CD4-positive, alpha-beta T cell (primary cell): ENCODE measurements around the gene IL1RAPL2. TPM values are rescaled to one million over a fixed set of nuclear protein-coding genes. Genes with fewer than 3 reads are reported as not detected.
"Not testable (repeated sequence)": the region's sequence is repeated elsewhere in the genome, so short reads cannot be mapped to it uniquely, and the experiment has no call there.

Source experiments
- ATAC-seq: fragments of 200-7000 bp; cut with Tn5 transposase; one replicate; pipeline ENCODE4 v1.10.0; 2022; ENCODE audit warnings: mild to moderate bottlenecking; ENCODE audit not compliant: poor library complexity
- CTCF ChIA-PET: fragments of 350-600 bp; sonication (Branson Sonifier 250); formaldehyde crosslinking; loops from one replicate; lab custom pipeline; 2021; ENCODE audit warnings: antibody characterized with exemption, inconsistent platforms; lab: Charles Lee
- POLR2A ChIA-PET: fragments of 350-600 bp; sonication (Branson Sonifier 250); formaldehyde crosslinking; loops from one replicate; lab custom pipeline; 2021; ENCODE audit warnings: antibody characterized with exemption, inconsistent platforms; lab: Charles Lee
- DNase-seq, 14 experiments: peaks; one replicate each; pipeline ENCODE4 v3.0.0-alpha.2; 2013 to 2020; ENCODE audit warnings: mixed read lengths in 2 of 14
- H3K27ac ChIP-seq, 2 donors: one replicate each; pipeline versions ENCODE4 v1.5.1 to v1.7.0; 2013; ENCODE audit warnings: low read length in 2 of 2, low read depth in 1 of 2, mild to moderate bottlenecking in 1 of 2
- H3K27me3 ChIP-seq, 2 experiments: 1 replicate in 1 of 2; 2 replicates in 1 of 2; pipeline versions ENCODE4 v1.6.1 to v1.7.0; 2013; ENCODE audit warnings: low read length in 2 of 2, control low read depth in 1 of 2, mild to moderate bottlenecking in 1 of 2, moderate library complexity in 1 of 2; ENCODE audit not compliant: insufficient read depth in 2 of 2, control insufficient read depth in 1 of 2
- H3K36me3 ChIP-seq: one replicate; pipeline ENCODE4 v1.6.1; 2013; ENCODE audit warnings: low read length, control low read depth; ENCODE audit not compliant: insufficient read depth
- H3K4me1 ChIP-seq: one replicate; pipeline ENCODE4 v1.6.1; 2013; ENCODE audit warnings: low read length, control low read depth; ENCODE audit not compliant: insufficient read depth
- H3K4me3 ChIP-seq: one replicate; pipeline ENCODE4 v1.5.1; 2013; ENCODE audit warnings: mild to moderate bottlenecking, low read length, moderate library complexity
- H3K9me3 ChIP-seq, 2 experiments: 1 replicate in 1 of 2; 2 replicates in 1 of 2; pipeline versions ENCODE4 v1.6.1 to v1.7.0; 2013; ENCODE audit warnings: low read length in 2 of 2, mild to moderate bottlenecking in 2 of 2, control low read depth in 1 of 2, moderate library complexity in 1 of 2; ENCODE audit not compliant: control insufficient read depth in 1 of 2, insufficient read depth in 1 of 2
- H3K27ac Mint-ChIP-seq: one replicate; pipeline ENCODE4 v1.8.0; 2020; ENCODE audit warnings: mixed read lengths
- H3K27me3 Mint-ChIP-seq: one replicate; pipeline ENCODE4 v1.8.0; 2021; ENCODE audit warnings: mixed read lengths
- H3K36me3 Mint-ChIP-seq: one replicate; pipeline ENCODE4 v1.8.0; 2021; ENCODE audit warnings: low read depth, mixed read lengths
- H3K4me1 Mint-ChIP-seq: one replicate; pipeline ENCODE4 v1.8.0; 2021; ENCODE audit warnings: low read depth, mixed read lengths
- H3K4me3 Mint-ChIP-seq: one replicate; pipeline ENCODE4 v1.8.0; 2020; ENCODE audit warnings: mild to moderate bottlenecking, mixed read lengths
- H3K9me3 Mint-ChIP-seq: one replicate; pipeline ENCODE4 v1.8.0; 2020; ENCODE audit warnings: mixed read lengths
- CTCF ChIP-seq: fragments of 200-600 bp; IDR thresholded peaks from one replicate; pipeline ENCODE4 v1.8.0; 2022; ENCODE audit warnings: antibody characterized with exemption, mild to moderate bottlenecking
- intact Hi-C, 2 experiments: fragments of 100-400 bp; cut with DNase I in 1 of 2; cut with micrococcal nuclease in 1 of 2; formaldehyde crosslinking; loops; one replicate each; pipeline versions ENCODE4 v1.15.1 to v1.9.0; 2023 to 2025; cut with DNase I, micrococcal nuclease
- total RNA-seq, 174 experiments: library from RNA in 2 of 174; stranded (reverse) in 2 of 174; gene quantifications; one replicate each; pipeline ENCODE4 v1.2.3 and lab custom pipeline; 2021 to 2026

The IL1RAPL2 gene
- total RNA-seq, 2 experiments from 2014 or later: not detected

- Mint-ChIP-seq H3K27me3 (no peaks in the 10 kb centered on the region), H3K4me3 (no peak overlapping the region), H3K27ac (no peak overlapping the region), H3K9me3 (no peaks in the 10 kb centered on the region), H3K36me3 (no peaks in the 10 kb centered on the region), H3K4me1 (no peaks in the 10 kb centered on the region)
- no peak overlapping the region for H3K4me3 ChIP-seq
- no peaks in the 10 kb centered on the region for H3K36me3 ChIP-seq
- no peaks in the 10 kb centered on the region for H3K27me3 ChIP-seq
- TF ChIP-seq CTCF: no peak
- peaks cover 0 to 5% of the 10 kb centered on the region in 2 experiments for H3K9me3 ChIP-seq
- no peak overlapping the region for H3K27ac ChIP-seq
- CTCF ChIA-PET: no interaction called here
- POLR2A ChIA-PET: no interaction called here
- ATAC-seq (no peak), DNase-seq (no peak)
- no peaks in the 10 kb centered on the region for H3K4me1 ChIP-seq
- intact Hi-C loops: no loop called here
These were observed 1215.8 kb downstream of the IL1RAPL2 start for GRCh38 chrX:105781804-105782203.

DNA sequence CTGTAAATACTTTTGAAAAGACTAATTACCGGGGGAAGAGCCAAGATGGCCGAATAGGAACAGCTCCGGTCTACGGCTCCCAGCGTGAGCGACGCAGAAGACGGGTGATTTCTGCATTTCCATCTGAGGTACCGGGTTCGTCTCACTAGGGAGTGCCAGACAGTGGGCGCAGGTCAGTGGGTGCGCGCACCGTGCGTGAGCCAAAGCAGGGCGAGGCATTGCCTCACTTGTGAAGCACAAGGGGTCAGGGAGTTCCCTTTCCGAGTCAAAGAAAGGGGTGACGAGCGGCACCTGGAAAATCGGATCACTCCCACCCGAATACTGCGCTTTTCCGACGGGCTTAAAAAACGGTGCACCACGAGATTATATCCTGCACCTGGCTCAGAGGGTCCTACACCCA lies 1230.9 kb downstream of the IL1RAPL2 start:
- ATAC-seq, H3K4me1 ChIP-seq, H3K27ac Mint-ChIP-seq, H3K27me3 ChIP-seq, H3K4me3 Mint-ChIP-seq, intact Hi-C loops, H3K9me3 ChIP-seq, H3K36me3 Mint-ChIP-seq, H3K4me1 Mint-ChIP-seq, H3K27ac ChIP-seq, H3K27me3 Mint-ChIP-seq, CTCF ChIA-PET, H3K9me3 Mint-ChIP-seq, DNase-seq, H3K36me3 ChIP-seq, H3K4me3 ChIP-seq, POLR2A ChIA-PET: not testable (repeated sequence)

DNA sequence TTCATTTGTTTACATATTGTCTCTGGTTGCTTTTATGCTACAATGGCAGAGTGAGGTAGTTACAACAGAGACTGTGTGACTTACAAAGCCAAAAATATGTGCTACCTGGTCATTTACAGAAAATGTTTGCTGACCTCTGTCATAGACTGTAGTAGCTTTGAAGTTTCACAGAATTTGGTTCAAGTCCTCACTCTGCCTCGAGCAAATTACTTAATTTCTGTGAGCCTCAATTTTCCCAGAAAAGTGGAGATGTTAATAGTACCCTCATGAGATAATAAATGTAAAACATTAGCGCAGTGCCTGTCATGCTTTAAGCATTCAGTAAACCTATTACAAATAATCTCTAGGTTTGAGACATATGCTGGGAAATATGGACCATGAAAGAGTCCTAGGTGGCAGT lies 1237.9 kb downstream of the IL1RAPL2 start:
- Histone ChIP-seq H3K27me3 (no peaks in the 10 kb centered on the region), H3K4me3 (no peak overlapping the region), H3K36me3 (no peaks in the 10 kb centered on the region), H3K9me3 (no peaks in the 10 kb centered on the region), H3K27ac (no peak overlapping the region), H3K4me1 (no peaks in the 10 kb centered on the region)
- no peaks in the 10 kb centered on the region for H3K4me1 Mint-ChIP-seq
- no peaks in the 10 kb centered on the region for H3K9me3 Mint-ChIP-seq
- H3K36me3 Mint-ChIP-seq: no peaks in the 10 kb centered on the region
- ATAC-seq (no peak), DNase-seq (no peak)
- intact Hi-C loops: no loop called here
- POLR2A ChIA-PET: no interaction called here
- H3K27ac Mint-ChIP-seq: no peak overlapping the region
- CTCF ChIA-PET: no interaction called here
- no peaks in the 10 kb centered on the region for H3K27me3 Mint-ChIP-seq
- no peak overlapping the region for H3K4me3 Mint-ChIP-seq
- TF ChIP-seq CTCF: no peak

DNA sequence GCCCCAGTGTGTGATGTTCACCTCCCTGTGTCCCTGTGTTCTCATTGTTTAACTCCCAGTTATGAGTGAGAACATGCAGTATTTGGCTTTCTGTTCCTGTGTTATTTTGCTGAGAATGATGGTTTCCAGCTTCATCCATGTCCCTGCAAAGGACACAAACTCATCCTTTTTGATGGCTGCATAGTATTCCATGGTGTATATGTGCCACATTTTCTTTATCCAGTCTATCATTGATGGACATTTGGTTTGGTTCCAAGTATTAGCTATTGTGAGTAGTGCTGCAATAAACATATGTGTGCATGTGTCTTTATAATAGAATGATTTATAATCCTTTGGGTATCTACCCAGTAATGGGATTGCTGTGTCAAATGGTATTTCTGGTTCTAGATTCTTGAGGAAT lies 1239.7 kb downstream of the IL1RAPL2 start:
- H3K27ac ChIP-seq, H3K4me3 ChIP-seq, H3K9me3 ChIP-seq, H3K36me3 ChIP-seq, intact Hi-C loops, CTCF ChIA-PET, DNase-seq, H3K27ac Mint-ChIP-seq, POLR2A ChIA-PET, ATAC-seq, H3K4me1 Mint-ChIP-seq, H3K4me1 ChIP-seq, H3K27me3 ChIP-seq, H3K27me3 Mint-ChIP-seq, H3K4me3 Mint-ChIP-seq, H3K9me3 Mint-ChIP-seq, H3K36me3 Mint-ChIP-seq: not testable (repeated sequence)
